H1 (cell line): ENCODE data around the gene PACS1. TPM values are rescaled to one million over a fixed set of nuclear protein-coding genes. Genes with fewer than 3 reads are reported as not detected.

Experiments
- CTCF ChIA-PET: fragments of 300-600 bp; sonication (Branson Sonifier 250); formaldehyde crosslinking; loops from one replicate; lab custom pipeline; 2021; ENCODE audit not compliant: partially characterized antibody; lab: Charles Lee
- POLR2A ChIA-PET: fragments of 300-600 bp; sonication (Branson Sonifier 250); formaldehyde crosslinking; loops from one replicate; lab custom pipeline; 2021; ENCODE audit warnings: inconsistent platforms; ENCODE audit not compliant: partially characterized antibody; lab: Charles Lee
- DNase-seq, 2 experiments: peaks; one replicate each; pipeline versions ENCODE4 v3.0.0 to v3.0.0-alpha.2; 2010 to 2022; ENCODE audit warnings: low spot score in 2 of 2, low read depth in 1 of 2, mixed read lengths in 1 of 2
- FAIRE-seq: peaks from 2 replicates; lab custom pipeline; 2011; peaks lifted over from hg19 to GRCh38; lab: Jason Lieb, UNC
- H2AFZ ChIP-seq: 2 replicates; pipeline ENCODE4 v1.8.1; 2012; ENCODE audit warnings: low read length, inconsistent platforms
- H2AK5ac ChIP-seq: 2 replicates; pipeline ENCODE4 v1.6.1; 2013; ENCODE audit warnings: low read depth, low read length
- H2BK120ac ChIP-seq: replicated peaks from 2 replicates; pipeline ENCODE3; 2013; ENCODE audit warnings: low read depth, low read length, inconsistent platforms
- H2BK12ac ChIP-seq: 2 replicates; pipeline ENCODE4 v1.6.1; 2013; ENCODE audit warnings: low read depth, low read length
- H2BK15ac ChIP-seq: 2 replicates; pipeline ENCODE4 v1.6.1; 2013; ENCODE audit warnings: low read length
- H2BK20ac ChIP-seq: 2 replicates; pipeline ENCODE4 v1.6.1; 2013; ENCODE audit warnings: low read length
- H2BK5ac ChIP-seq: 2 replicates; pipeline ENCODE4 v1.6.1; 2013; ENCODE audit warnings: low read depth, low read length
- H3K14ac ChIP-seq: 2 replicates; pipeline ENCODE4 v1.6.1; 2013; ENCODE audit warnings: inconsistent platforms; ENCODE audit not compliant: insufficient read length
- H3K18ac ChIP-seq: 2 replicates; pipeline ENCODE4 v1.6.1; 2013; ENCODE audit warnings: low read length; ENCODE audit errors: extremely low read depth
- H3K23ac ChIP-seq: 2 replicates; pipeline ENCODE4 v1.6.1; 2013; ENCODE audit warnings: inconsistent platforms; ENCODE audit not compliant: insufficient read length
- H3K23me2 ChIP-seq: 2 replicates; pipeline ENCODE4 v1.6.1; 2013; ENCODE audit warnings: low read depth, low read length
- H3K27ac ChIP-seq: 2 replicates; pipeline ENCODE4 v1.6.1; 2011; ENCODE audit warnings: low read depth, low read length, inconsistent platforms
- H3K27me3 ChIP-seq, 4 experiments: replicated peaks in 1 of 4; 1 replicate in 1 of 4; 2 replicates in 3 of 4; pipeline versions ENCODE4 v1.6.1 to v1.8.1; 2011 to 2013; ENCODE audit warnings: low read length in 3 of 4, mild to moderate bottlenecking in 3 of 4, inconsistent platforms in 2 of 4, mixed read lengths in 2 of 4, moderate library complexity in 1 of 4; ENCODE audit not compliant: control insufficient read depth in 3 of 4, insufficient read depth in 3 of 4; ENCODE audit errors: extremely low read depth in 1 of 4
- H3K36me3 ChIP-seq, 4 experiments: 2 replicates each; pipeline versions ENCODE4 v1.6.1 to v1.8.1; 2011 to 2013; ENCODE audit warnings: mild to moderate bottlenecking in 4 of 4, low read length in 3 of 4, moderate library complexity in 2 of 4, control low read depth in 1 of 4, inconsistent platforms in 1 of 4; ENCODE audit not compliant: insufficient read depth in 4 of 4, control insufficient read depth in 2 of 4
- H3K4ac ChIP-seq: replicated peaks from 2 replicates; pipeline ENCODE3; 2013; ENCODE audit warnings: low read length, low read depth, mixed read lengths, inconsistent platforms; ENCODE audit not compliant: insufficient read length
- H3K4me1 ChIP-seq, 4 experiments: replicated peaks in 1 of 4; 1 replicate in 1 of 4; 2 replicates in 3 of 4; pipeline versions ENCODE4 v1.6.1 to v1.8.1; 2011 to 2013; ENCODE audit warnings: low read length in 3 of 4, inconsistent platforms in 2 of 4, mixed read lengths in 1 of 4; ENCODE audit not compliant: insufficient read depth in 4 of 4, control insufficient read depth in 3 of 4
- H3K4me2 ChIP-seq, 2 experiments: 2 replicates each; pipeline versions ENCODE4 v1.6.1 to v1.8.1; 2011 to 2013; ENCODE audit warnings: low read depth in 2 of 2, low read length in 2 of 2, control low read depth in 1 of 2, inconsistent platforms in 1 of 2, mild to moderate bottlenecking in 1 of 2; ENCODE audit not compliant: insufficient read depth in 1 of 2
- H3K4me3 ChIP-seq, 4 experiments: fragments of 200-600, 300-600 bp in 1 of 4; sonication (generic), shearing (Covaris generic), sonication (Bioruptor Twin) in 1 of 4; 2 replicates each; pipeline versions ENCODE4 v1.5.1 to v1.8.1; 2011 to 2016; ENCODE audit warnings: low read length in 4 of 4, low read depth in 3 of 4, control low read depth in 2 of 4, inconsistent platforms in 2 of 4, mild to moderate bottlenecking in 2 of 4, mixed read lengths in 1 of 4, moderate library complexity in 1 of 4; ENCODE audit not compliant: insufficient read depth in 2 of 4; ENCODE audit errors: extremely low read depth in 1 of 4
- H3K56ac ChIP-seq: replicated peaks from 2 replicates; pipeline ENCODE3; 2013; ENCODE audit warnings: low read depth, mild to moderate bottlenecking, mixed read lengths, low read length, inconsistent platforms; ENCODE audit not compliant: insufficient read length
- H3K79me1 ChIP-seq: 2 replicates; pipeline ENCODE4 v1.6.1; 2013; ENCODE audit warnings: low read depth, low read length, control low read depth
- H3K79me2 ChIP-seq, 2 experiments: 2 replicates each; pipeline versions ENCODE4 v1.6.1 to v1.8.1; 2012 to 2013; ENCODE audit warnings: low read length in 2 of 2, mild to moderate bottlenecking in 2 of 2, inconsistent platforms in 1 of 2; ENCODE audit not compliant: insufficient read depth in 2 of 2, control insufficient read depth in 1 of 2
- H3K9ac ChIP-seq, 4 experiments: replicated peaks in 1 of 4; 1 replicate in 1 of 4; 2 replicates in 3 of 4; pipeline versions ENCODE4 v1.6.1 to v1.8.1; 2011 to 2013; ENCODE audit warnings: low read depth in 3 of 4, low read length in 3 of 4, control low read depth in 2 of 4, mild to moderate bottlenecking in 2 of 4, moderate library complexity in 2 of 4, inconsistent platforms in 1 of 4; ENCODE audit errors: extremely low read depth in 1 of 4
- H3K9me3 ChIP-seq, 2 experiments: 2 replicates each; pipeline versions ENCODE4 v1.6.1 to v1.8.1; 2012 to 2013; ENCODE audit warnings: mild to moderate bottlenecking in 2 of 2, moderate library complexity in 2 of 2, control low read depth in 1 of 2, inconsistent platforms in 1 of 2, low read depth in 1 of 2, low read length in 1 of 2, mixed read lengths in 1 of 2; ENCODE audit not compliant: insufficient read depth in 2 of 2
- H4K20me1 ChIP-seq, 2 experiments: replicated peaks in 1 of 2; 2 replicates each; pipeline versions ENCODE3 to v1.8.1; 2011 to 2013; ENCODE audit warnings: inconsistent platforms in 2 of 2, low read length in 2 of 2, mild to moderate bottlenecking in 1 of 2; ENCODE audit not compliant: insufficient read depth in 2 of 2, control insufficient read depth in 1 of 2
- H4K5ac ChIP-seq: 2 replicates; pipeline ENCODE4 v1.6.1; 2013; ENCODE audit warnings: low read length, low read depth, mixed read lengths, inconsistent platforms; ENCODE audit not compliant: insufficient read length
- H4K8ac ChIP-seq: 2 replicates; pipeline ENCODE4 v1.8.0; 2013; ENCODE audit warnings: mild to moderate bottlenecking, moderate library complexity, low read length, inconsistent platforms; ENCODE audit not compliant: insufficient read depth; ENCODE audit errors: extremely low read depth
- H4K91ac ChIP-seq: replicated peaks from 2 replicates; pipeline ENCODE3; 2013; ENCODE audit warnings: low read length, mixed read lengths, inconsistent platforms; ENCODE audit not compliant: insufficient read length
- BCL11A ChIP-seq, 2 experiments: IDR thresholded peaks; one replicate each; pipeline ENCODE4 v1.6.1; 2011; ENCODE audit warnings: low read depth in 2 of 2, low read length in 2 of 2, mild to moderate bottlenecking in 2 of 2
- CBX5 ChIP-seq: fragments of 300-800, 300-1000 bp; sonication (generic); IDR thresholded peaks from 2 replicates; pipeline ENCODE4 v1.7.1; 2016; ENCODE audit warnings: antibody characterized with exemption, low read length, low read depth
- CBX8 ChIP-seq: fragments of 300-800, 300-1000 bp; sonication (generic); IDR thresholded peaks from 2 replicates; pipeline ENCODE4 v1.7.1; 2016; ENCODE audit warnings: low read depth, low read length, borderline replicate concordance
- CHD1 ChIP-seq: IDR thresholded peaks from 2 replicates; pipeline ENCODE4 v1.6.1; 2012; ENCODE audit warnings: low read depth, low read length, improper control_type of control experiment
- CHD2 ChIP-seq: IDR thresholded peaks from 2 replicates; pipeline ENCODE4 v1.6.1; 2012; ENCODE audit warnings: low read length, improper control_type of control experiment
- CTBP2 ChIP-seq: IDR thresholded peaks from 2 replicates; pipeline ENCODE4 v1.7.0; 2011; ENCODE audit warnings: borderline replicate concordance, mild to moderate bottlenecking, moderate library complexity, mixed read lengths, low read length; ENCODE audit not compliant: insufficient read depth, insufficient read length
- JUND ChIP-seq: IDR thresholded peaks from 2 replicates; pipeline ENCODE4 v1.6.1; 2011; ENCODE audit warnings: mild to moderate bottlenecking, improper control_type of control experiment, low read length
- KDM5A ChIP-seq: fragments of 200-600 bp; IDR thresholded peaks from 2 replicates; pipeline ENCODE4 v1.7.1; 2012; ENCODE audit warnings: mild to moderate bottlenecking, low read length, inconsistent platforms, mixed read lengths
- MAX ChIP-seq: IDR thresholded peaks from 2 replicates; pipeline ENCODE4 v1.6.1; 2012; ENCODE audit warnings: inconsistent platforms
- PHF8 ChIP-seq: fragments of 200-600 bp; sonication (generic); conservative IDR thresholded peaks from 2 replicates; pipeline ENCODE4 v1.7.1; 2012; ENCODE audit warnings: low read depth, mild to moderate bottlenecking, inconsistent platforms, low read length, moderate library complexity
- POU5F1 ChIP-seq: IDR thresholded peaks from 2 replicates; pipeline ENCODE4 v1.6.1; 2011; ENCODE audit warnings: low read depth, mild to moderate bottlenecking, low read length, moderate library complexity
- SRF ChIP-seq: IDR thresholded peaks from 2 replicates; pipeline ENCODE4 v1.6.1; 2011; ENCODE audit warnings: mild to moderate bottlenecking, low read depth, low read length, moderate library complexity
- WGBS, 2 experiments: shearing (Covaris generic) in 1 of 2; methylation state at CpG; one replicate each; pipeline versions ENCODE4 v1.1.6 to v1.1.7; 2013 to 2015; ENCODE audit warnings: low lambda C conversion rate in 2 of 2, mixed read lengths in 2 of 2, inconsistent platforms in 1 of 2, low coverage in 1 of 2, missing lambda C conversion rate in 1 of 2; ENCODE audit not compliant: insufficient replicate concordance in 2 of 2, insufficient coverage in 1 of 2, insufficient read length in 1 of 2; ENCODE audit errors: extremely low coverage in 1 of 2, missing lambda C conversion rate in 1 of 2; 5-methylcytosine and 5-hydroxymethylcytosine counted together
- polyA plus RNA-seq, 7 experiments: library from polyadenylated mRNA; depleted of rRNA in 3 of 7; stranded (reverse) in 5 of 7; unstranded in 2 of 7; fragments of >200 nt in 5 of 7; fragments of 200-250 nt in 2 of 7; gene quantifications; 1 replicate in 5 of 7; 2 replicates in 1 of 7; 4 replicates in 1 of 7; pipeline versions ENCODE4 v1.2.1 to v1.2.3, GENCODE V29; 2011 to 2013; ENCODE audit warnings: missing spikeins in 2 of 7, mixed read lengths in 2 of 7
- total RNA-seq: library from RNA; stranded (reverse); fragmentation: NEBNext Ultra II Directional; extraction: Animal tissue kit (Norgen Biotek cat#: 25700); gene quantifications from 2 replicates; pipeline ENCODE4 v1.2.1, GENCODE V29; 2021

Gene PACS1
- total and polyA plus RNA-seq, 2 of the 8 experiments (the other 6 are each of a cell fraction or from before 2014, with no cell fraction given) = 11.5 to 36.0 TPM

GRCh38 chr11:66265531-66266377 is 195.7 kb downstream of the PACS1 start:
- Histone ChIP-seq H3K9me3 (no peaks in the 10 kb centered on the region), H2AFZ (no peak overlapping the region), H3K36me3 (peaks cover 13 to 27% (median 19%) of the 10 kb centered on the region in 4 experiments; a peak in 7 of 8 replicates), H3K14ac (no peak overlapping the region), H3K79me1 (peaks cover 5% of the 10 kb centered on the region; the same call in 1 of the 2 replicates), H4K20me1 (peaks cover 7 to 17% of the 10 kb centered on the region in 2 experiments), H4K91ac (no peak overlapping the region), H2BK5ac (no peak overlapping the region), H3K18ac (no peak overlapping the region), H3K4me2 (no peak overlapping the region), H3K56ac (no peak overlapping the region), H3K23ac (no peak overlapping the region)
- POLR2A ChIA-PET = interaction anchor here (1.0 to 9.0 kb wide), 4 partner anchors 15 to 28 kb away, joined by 3 to 125 read pairs (median 16); partner anchors contain the start of genes CNIH2 and YIF1A
- no peak for FAIRE-seq
- no peak for TF ChIP-seq PHF8
- no peak for TF ChIP-seq CHD1
- TF ChIP-seq MAX = no peak
- no peak for TF ChIP-seq CHD2
- TF ChIP-seq POU5F1 = no peak
- TF ChIP-seq KDM5A = no peak
- TF ChIP-seq BCL11A (IDR thresholded peaks at IDR 0.05; ENCODE audit: low read depth in 2 of 2, low read length in 2 of 2) = no peak
- TF ChIP-seq CBX8 = no peak
- TF ChIP-seq CBX5 = no peak
- TF ChIP-seq SRF = no peak
- no peak for TF ChIP-seq JUND
- TF ChIP-seq CTBP2 = no peak
- TF ChIP-seq, all 59 proteins: peak for 0
- H2BK12ac ChIP-seq = no peak overlapping the region
- H2AK5ac ChIP-seq = no peak overlapping the region
- H4K5ac ChIP-seq = no peak overlapping the region
- WGBS, 2 experiments = 98% methylated on average over 16 of the region's 26 CpGs; no CpG with 5 or more reads in 1 of the 2 experiments
- H3K4me1 ChIP-seq = peaks cover 0 to 5% (median 3%) of the 10 kb centered on the region in 4 experiments; a peak in 5 of 7 replicates
- peaks cover 0 to 11% of the 10 kb centered on the region in 2 experiments; a peak in 2 of 4 replicates for H3K79me2 ChIP-seq
- H3K4me3 ChIP-seq = no peak overlapping the region
- H3K27ac ChIP-seq = no peak overlapping the region
- no peak overlapping the region for H4K8ac ChIP-seq
- H3K4ac ChIP-seq = no peak overlapping the region
- no peak overlapping the region for H3K9ac ChIP-seq
- no peaks in the 10 kb centered on the region for H3K27me3 ChIP-seq
- H3K23me2 ChIP-seq = peaks cover 9% of the 10 kb centered on the region
- DNase-seq = no peak
- CTCF ChIA-PET = interaction anchor here (0.6 to 2.3 kb wide), 18 partner anchors 7 to 1965 kb away, joined by 3 to 10 read pairs (median 3); partner anchors contain the start of gene YIF1A
- H2BK120ac ChIP-seq = no peak overlapping the region
- no peak overlapping the region for H2BK20ac ChIP-seq
- no peak overlapping the region for H2BK15ac ChIP-seq
